BJ (cell line): ENCODE data around the gene NACC1. TPM values are rescaled to one million over a fixed set of nuclear protein-coding genes. Genes with fewer than 3 reads are reported as not detected.

ENCODE experiments used
- CTCF ChIA-PET: fragments of 350-600 bp; formaldehyde crosslinking; extraction: SDS; loops from one replicate; lab custom pipeline; 2021; ENCODE audit warnings: antibody characterized with exemption, inconsistent platforms; lab: Yijun Ruan, JAX
- POLR2A ChIA-PET: fragments of 300-600 bp; sonication (Branson Sonifier 250); formaldehyde crosslinking; extraction: SDS; loops from one replicate; lab custom pipeline; 2021; ENCODE audit warnings: antibody characterized with exemption; lab: Charles Lee
- DNase-seq: peaks from one replicate; pipeline ENCODE4 v3.0.0-alpha.2; 2011; ENCODE audit warnings: low read depth
- H3K27me3 ChIP-seq: 2 replicates; pipeline ENCODE4 v1.6.0; 2011; ENCODE audit warnings: low read length; ENCODE audit not compliant: control insufficient read depth, insufficient read depth
- H3K36me3 ChIP-seq: 2 replicates; pipeline ENCODE4 v1.5.1; 2011; ENCODE audit warnings: low read length; ENCODE audit not compliant: control insufficient read depth, insufficient read depth
- H3K4me3 ChIP-seq: 2 replicates; pipeline ENCODE4 v1.5.1; 2011; ENCODE audit warnings: low read depth, mild to moderate bottlenecking, control low read depth, low read length
- CTCF ChIP-seq: IDR thresholded peaks from 2 replicates; pipeline ENCODE4 v1.5.1; 2011; ENCODE audit warnings: low read depth, mild to moderate bottlenecking, control low read depth, inconsistent platforms, low read length, moderate library complexity; ENCODE audit not compliant: insufficient read depth
- polyA plus RNA-seq: library from polyadenylated mRNA; depleted of rRNA; stranded (reverse); fragments of >200 nt; gene quantifications from 2 replicates; pipeline ENCODE4 v1.2.3, GENCODE V29; 2011

NACC1 gene
- polyA plus RNA-seq, 1 experiment = 98.7 TPM

GRCh38 chr19:13122980-13123957 lies 5.2 kb downstream of the NACC1 start:
- POLR2A ChIA-PET = no interaction called here
- CTCF ChIA-PET = interaction anchor here (1.4 kb wide), 1 partner anchor 145 kb away, joined by 3 read pairs; no protein-coding TSS in a partner anchor
- peaks cover 12% of the 10 kb centered on the region for H3K36me3 ChIP-seq
- no peaks in the 10 kb centered on the region for H3K27me3 ChIP-seq
- no peak for TF ChIP-seq CTCF
- no peak for DNase-seq
- no peak overlapping the region for H3K4me3 ChIP-seq

GRCh38 chr19:13127051-13127450 lies 9.0 kb downstream of the NACC1 start:
- Histone ChIP-seq H3K36me3 (peaks cover 9% of the 10 kb centered on the region), H3K4me3 (no peak overlapping the region), H3K27me3 (no peaks in the 10 kb centered on the region)
- CTCF ChIA-PET = interaction anchor here (1.3 kb wide), 1 partner anchor 162 kb away, joined by 4 read pairs; no protein-coding TSS in a partner anchor
- no peak for DNase-seq
- POLR2A ChIA-PET = no interaction called here
- TF ChIP-seq CTCF = no peak

- POLR2A ChIA-PET = interaction anchor here (0.7 to 0.9 kb wide), 2 partner anchors 9 to 24 kb away, joined by 4 to 7 read pairs; no protein-coding TSS in a partner anchor
- CTCF ChIA-PET = interaction anchor here (1.0 kb wide), 1 partner anchor 162 kb away, joined by 3 read pairs; no protein-coding TSS in a partner anchor
- H3K36me3 ChIP-seq = peaks cover 8% of the 10 kb centered on the region
- H3K27me3 ChIP-seq = no peaks in the 10 kb centered on the region
- TF ChIP-seq CTCF = no peak
- DNase-seq = no peak
- no peak overlapping the region for H3K4me3 ChIP-seq
Observed at GRCh38 chr19:13127811-13128575, 9.9 kb downstream of the NACC1 start.

- no peak overlapping the region for H3K4me3 ChIP-seq
- DNase-seq = no peak
- TF ChIP-seq CTCF = no peak
- peaks cover 8% of the 10 kb centered on the region for H3K36me3 ChIP-seq
- no peaks in the 10 kb centered on the region for H3K27me3 ChIP-seq
- CTCF ChIA-PET = interaction anchor here (1.0 kb wide), 1 partner anchor 163 kb away, joined by 3 read pairs; no protein-coding TSS in a partner anchor
- POLR2A ChIA-PET = no interaction called here
Observed at GRCh38 chr19:13128583-13128982, 10.5 kb downstream of the NACC1 start.
